GM10847 (cell line): ENCODE data around the gene TIPIN.
A peak's percentile ranks its signal among the peaks of the same experiment; 100 is the strongest.

Experiments
- POLR2A ChIP-seq: IDR thresholded peaks from 2 replicates; pipeline ENCODE4 v1.6.1; 2011; ENCODE audit not compliant: insufficient read length; ENCODE audit errors: extremely low read depth

TIPIN gene

GRCh38 chr15:66356359-66357236 is at the start of gene TIPIN:
Gene TIPIN, minus strand, starts transcription at chr15:66356685. Its CDS starts 3,738 bp downstream, at chr15:66352947.
- TF ChIP-seq POLR2A: peak; percentile 73

GRCh38 chr15:66405615-66406014 is 49.1 kb upstream of the TIPIN start:
- TF ChIP-seq POLR2A: no peak

DNA sequence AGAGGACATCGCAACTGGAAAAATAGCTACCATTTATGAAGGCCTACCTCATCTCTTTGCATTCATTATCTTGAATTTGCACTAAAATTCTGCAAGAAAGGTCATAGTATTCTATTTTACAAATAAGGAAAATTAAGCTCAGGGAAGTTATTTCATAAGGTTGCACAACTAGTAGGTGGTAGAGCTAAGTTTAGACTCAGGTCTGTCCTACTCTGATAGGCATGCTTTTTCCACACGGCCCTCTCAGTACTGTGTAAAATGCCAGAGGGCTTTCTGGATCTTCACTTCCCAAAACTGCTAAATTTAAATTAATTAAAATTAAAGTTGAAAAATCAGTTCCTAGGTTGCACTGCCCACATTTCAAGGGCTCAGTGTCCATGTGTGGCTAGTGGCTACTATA is 48.5 kb upstream of the TIPIN start:
- no peak for TF ChIP-seq POLR2A

GRCh38 chr15:66404532-66404931 is 48.0 kb upstream of the TIPIN start:
- no peak for TF ChIP-seq POLR2A

- no peak for TF ChIP-seq POLR2A
These were observed 47.6 kb upstream of the TIPIN start for GRCh38 chr15:66404122-66404521.

DNA sequence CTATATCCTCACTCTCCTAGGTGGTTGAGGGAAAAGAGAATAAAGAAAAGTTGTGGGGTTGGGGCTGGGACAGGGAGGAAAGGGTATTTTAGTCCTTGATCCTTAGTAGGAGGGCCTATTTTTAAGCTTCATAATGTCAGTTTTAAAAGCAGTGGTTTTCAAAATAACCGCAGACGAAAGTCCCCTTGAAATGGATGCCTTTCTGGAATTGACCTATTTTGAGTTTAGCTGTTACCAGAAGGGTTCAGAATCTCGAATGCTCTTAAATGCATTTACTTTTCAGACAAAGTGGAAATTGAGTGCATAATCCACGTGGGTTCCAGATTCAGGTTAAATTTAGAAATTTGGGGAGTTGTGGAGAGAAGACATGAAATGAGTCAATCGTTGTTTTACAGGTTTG is 46.8 kb upstream of the TIPIN start:
- TF ChIP-seq POLR2A: no peak

DNA sequence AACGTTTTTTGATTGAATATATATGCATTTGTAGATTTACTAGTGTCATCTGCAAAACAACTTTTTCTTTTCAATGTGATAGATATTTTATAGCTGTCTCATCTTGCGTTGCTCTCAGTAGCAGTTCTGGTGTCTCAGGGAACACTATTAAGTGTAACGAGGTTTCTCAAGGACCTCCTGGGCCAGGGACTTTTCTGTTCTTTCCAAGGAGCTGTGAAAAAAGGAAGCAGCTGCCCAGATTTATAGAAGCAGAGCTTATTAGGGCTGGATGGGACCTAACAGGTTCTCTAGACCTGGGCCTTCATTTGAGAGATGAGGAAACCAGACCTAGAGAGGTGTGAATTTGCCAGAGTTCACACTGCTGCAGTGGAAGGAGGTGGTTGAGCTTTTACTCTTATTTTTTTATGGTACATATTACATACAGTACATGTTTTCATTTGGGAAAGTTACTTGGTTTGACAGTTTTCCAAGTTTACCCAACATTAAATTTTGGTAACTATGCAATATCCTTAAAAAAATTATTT is 46.3 kb upstream of the TIPIN start:
- TF ChIP-seq POLR2A: no peak

- no peak for TF ChIP-seq POLR2A
These were observed 44.9 kb upstream of the TIPIN start for GRCh38 chr15:66401130-66402021.

DNA sequence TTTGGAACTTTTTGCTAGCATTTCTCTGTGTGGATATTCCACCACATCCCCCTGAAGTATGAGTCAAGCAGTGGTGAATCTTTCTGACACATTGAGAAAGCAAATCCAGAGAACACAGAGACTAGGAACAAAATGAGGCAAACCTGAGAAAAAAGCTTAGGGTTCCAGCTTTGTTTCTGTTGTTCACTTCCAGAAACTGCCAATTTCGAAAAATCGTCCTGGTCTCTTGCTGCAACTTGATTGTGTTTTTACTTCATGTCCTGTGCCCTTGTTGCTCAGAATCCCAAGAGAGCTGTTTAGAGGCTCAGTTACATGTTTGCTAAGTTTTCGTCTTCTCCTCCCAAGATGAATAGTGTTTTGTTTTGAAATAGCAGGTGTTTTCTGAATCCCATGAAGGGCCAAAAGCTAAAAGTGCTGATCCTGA is 43.9 kb upstream of the TIPIN start:
- no peak for TF ChIP-seq POLR2A

DNA sequence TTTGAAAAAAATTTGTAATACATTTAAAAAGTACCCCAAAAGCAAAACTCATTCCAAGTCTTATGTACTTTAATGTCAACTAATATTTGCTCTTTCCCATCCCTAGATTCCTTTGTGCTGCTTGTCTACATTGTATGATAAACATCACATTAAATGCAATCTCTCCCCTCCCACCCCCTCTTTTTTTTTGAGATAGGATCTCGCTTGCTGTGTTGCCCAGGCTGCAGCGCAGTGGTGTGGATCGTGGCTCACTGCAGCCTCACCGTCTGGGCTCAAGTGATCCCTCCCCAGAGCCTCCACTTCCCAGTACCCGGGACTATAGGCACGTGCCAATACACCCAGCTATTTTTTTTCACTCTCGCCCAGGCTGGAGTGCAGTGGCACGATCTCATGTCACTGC is 42.8 kb upstream of the TIPIN start:
- no peak for TF ChIP-seq POLR2A

- TF ChIP-seq POLR2A: no peak
These were observed 38.4 kb upstream of the TIPIN start for GRCh38 chr15:66394915-66395314.

- TF ChIP-seq POLR2A: no peak
These were observed 38.0 kb upstream of the TIPIN start for GRCh38 chr15:66394472-66394871.

GRCh38 chr15:66390678-66391077 is 34.2 kb upstream of the TIPIN start:
- TF ChIP-seq POLR2A: no peak

- TF ChIP-seq POLR2A: no peak
These were observed 33.4 kb upstream of the TIPIN start for GRCh38 chr15:66389859-66390381.

DNA sequence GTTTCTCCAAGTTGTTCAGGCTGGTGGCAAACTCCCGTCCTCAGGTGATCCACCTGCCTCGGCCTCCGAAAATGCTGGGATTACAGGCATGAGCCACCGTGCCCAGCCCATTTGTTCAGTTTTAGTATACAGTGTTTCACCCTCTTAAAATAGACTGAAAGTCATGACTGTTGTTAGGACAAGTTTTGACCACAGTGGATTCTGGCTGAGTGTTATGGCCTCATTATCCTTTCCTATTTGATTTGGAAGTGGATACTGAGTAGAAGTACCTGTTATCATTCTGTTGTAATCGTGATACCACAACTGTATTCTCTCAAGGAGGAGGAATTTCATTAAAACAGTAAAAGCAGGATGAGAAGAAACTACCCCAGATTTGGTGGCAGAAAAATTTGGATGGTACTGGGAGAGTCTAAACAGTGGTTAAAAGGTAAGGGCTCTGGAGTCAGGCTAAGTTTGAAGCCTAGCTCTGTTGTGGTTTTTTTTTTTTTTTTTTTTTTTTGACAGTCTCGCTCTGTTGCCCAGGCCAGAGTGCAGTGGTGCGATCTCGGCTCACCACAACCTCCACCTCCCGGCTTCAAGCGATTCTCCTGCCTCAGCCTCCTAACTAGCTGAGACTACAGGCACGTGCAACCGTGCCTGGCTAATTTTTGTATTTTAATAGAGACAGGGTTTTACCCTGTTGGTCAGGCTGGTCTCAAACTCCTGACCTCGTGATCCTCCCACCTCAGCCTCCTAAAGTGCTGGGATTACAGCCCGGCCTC is 32.8 kb upstream of the TIPIN start:
- TF ChIP-seq POLR2A: no peak

DNA sequence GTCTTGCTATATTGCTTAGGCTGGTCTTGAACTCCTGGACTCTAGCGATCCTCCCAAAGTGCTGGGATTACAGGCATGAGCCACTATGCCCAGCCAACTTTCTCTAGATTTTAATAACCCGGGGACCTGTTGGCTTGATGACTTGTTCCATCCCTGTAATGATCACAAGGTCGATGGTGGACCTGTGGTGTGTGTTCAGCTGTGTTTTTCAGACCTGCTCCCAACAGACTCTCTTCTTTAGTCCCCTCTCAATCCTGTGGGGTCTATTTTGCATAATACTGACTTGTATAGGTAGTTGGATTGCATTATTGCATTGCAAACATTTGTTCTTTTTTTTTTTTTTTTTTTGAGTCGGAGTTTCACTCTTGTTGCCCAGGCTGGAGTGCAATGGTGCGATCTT is 32.1 kb upstream of the TIPIN start:
- no peak for TF ChIP-seq POLR2A

DNA sequence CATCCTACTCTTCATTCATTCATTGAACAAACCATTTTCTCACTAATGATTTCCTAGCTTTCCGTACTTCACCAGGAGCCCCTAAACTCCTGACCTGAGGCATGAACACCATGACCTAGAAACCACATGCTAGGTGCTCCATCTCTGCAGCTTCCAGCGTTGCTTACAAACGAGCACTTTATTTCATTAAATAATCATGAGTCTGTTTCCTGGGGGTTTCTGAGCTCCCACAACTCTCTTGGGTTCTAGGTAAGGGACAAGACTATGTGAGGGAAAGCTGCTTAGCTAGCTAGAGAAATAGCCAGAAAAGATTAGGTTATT is 31.5 kb upstream of the TIPIN start:
- no peak for TF ChIP-seq POLR2A
